Measurements from ENCODE around the gene ZWILCH. TPM values are rescaled to one million over a fixed set of nuclear protein-coding genes. Genes with fewer than 3 reads are reported as not detected.

Gene ZWILCH
- total RNA-seq, 2 donors from 2014 or later = 3.0 to 8.4 TPM

DNA sequence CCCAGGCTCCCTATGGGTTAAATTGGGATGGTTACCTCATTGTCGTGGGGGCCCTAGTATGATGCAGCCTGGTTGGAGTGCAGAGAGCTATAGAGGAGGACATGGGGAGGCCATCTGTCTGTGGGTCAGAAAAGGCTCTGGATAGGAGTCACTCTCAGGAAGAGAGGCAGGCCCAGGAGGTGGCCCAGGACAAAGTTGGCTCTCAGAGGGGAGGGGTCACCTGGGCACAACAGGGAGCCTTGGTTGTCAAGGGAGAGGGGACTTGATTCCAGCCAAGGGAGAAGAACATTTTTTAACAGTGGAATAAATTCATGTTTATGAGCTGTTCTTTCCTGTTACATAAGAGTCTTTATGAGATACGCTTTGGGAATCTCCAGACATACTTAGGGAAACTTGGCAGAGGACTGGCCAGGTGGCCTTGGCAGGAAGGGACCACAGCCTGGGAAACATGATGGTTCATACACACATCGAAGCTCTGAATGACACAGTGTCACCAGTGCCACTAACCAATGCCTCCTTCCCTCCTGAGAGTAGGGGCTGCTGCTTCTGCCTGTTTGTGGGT is 88.2 kb downstream of the ZWILCH start:
- Histone ChIP-seq H3K27ac (no peak overlapping the region), H3K4me3 (no peak overlapping the region), H3K27me3 (replicated peaks; ENCODE audit: insufficient read depth) (no peaks in the 10 kb centered on the region), H3K4me1 (ENCODE audit: control insufficient read depth in 1 of 2, low read depth in 2 of 2) (no peaks in the 10 kb centered on the region), H3K9me3 (no peaks in the 10 kb centered on the region), H3K36me3 (no peaks in the 10 kb centered on the region)
- no peak for DNase-seq (ENCODE audit: low spot score)
- TF ChIP-seq CTCF (IDR thresholded peaks at IDR 0.05) = no peak
- ATAC-seq (ENCODE audit: insufficient number of reproducible peaks, low FRiP score, low read depth) = no peak

GRCh38 chr15:66594344-66594743 is 89.2 kb downstream of the ZWILCH start:
- no peaks in the 10 kb centered on the region for H3K36me3 ChIP-seq
- DNase-seq (ENCODE audit: low spot score) (no peak), ATAC-seq (ENCODE audit: insufficient number of reproducible peaks, low FRiP score, low read depth) (no peak)
- no peak overlapping the region for H3K27ac ChIP-seq
- H3K9me3 ChIP-seq = no peaks in the 10 kb centered on the region
- no peaks in the 10 kb centered on the region for H3K4me1 ChIP-seq (ENCODE audit: control insufficient read depth in 1 of 2, low read depth in 2 of 2)
- no peak for TF ChIP-seq CTCF (IDR thresholded peaks at IDR 0.05)
- H3K4me3 ChIP-seq = no peak overlapping the region
- no peaks in the 10 kb centered on the region for H3K27me3 ChIP-seq (replicated peaks; ENCODE audit: insufficient read depth)

GRCh38 chr15:66594836-66595235 is 89.7 kb downstream of the ZWILCH start:
- Histone ChIP-seq H3K4me3 (no peak overlapping the region), H3K27ac (no peak overlapping the region), H3K27me3 (replicated peaks; ENCODE audit: insufficient read depth) (no peaks in the 10 kb centered on the region), H3K4me1 (ENCODE audit: control insufficient read depth in 1 of 2, low read depth in 2 of 2) (no peaks in the 10 kb centered on the region), H3K36me3 (no peaks in the 10 kb centered on the region), H3K9me3 (no peaks in the 10 kb centered on the region)
- DNase-seq (ENCODE audit: low spot score) = no peak
- ATAC-seq (ENCODE audit: insufficient number of reproducible peaks, low FRiP score, low read depth) = no peak
- TF ChIP-seq CTCF (IDR thresholded peaks at IDR 0.05) = no peak

DNA sequence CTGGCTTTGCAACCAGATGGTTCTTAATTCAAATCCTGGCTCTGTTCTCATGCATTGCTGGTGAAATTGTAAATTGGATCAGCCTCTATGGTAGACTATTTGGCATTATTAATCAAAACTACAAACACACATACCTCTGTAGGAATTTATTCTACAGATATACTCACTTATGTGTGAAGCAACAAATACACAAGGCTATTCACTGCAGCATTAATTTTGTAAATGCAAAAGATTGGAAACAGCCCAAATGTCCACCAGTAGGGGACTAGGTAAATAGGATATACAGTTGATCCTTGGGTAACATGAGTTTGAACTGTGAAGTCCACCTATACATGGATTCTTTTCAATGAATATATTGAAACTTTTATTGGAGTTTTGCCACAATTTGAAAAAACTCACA is 90.2 kb downstream of the ZWILCH start:
- ATAC-seq (ENCODE audit: insufficient number of reproducible peaks, low FRiP score, low read depth) (no peak), DNase-seq (ENCODE audit: low spot score) (no peak)
- Histone ChIP-seq H3K27me3 (replicated peaks; ENCODE audit: insufficient read depth) (no peaks in the 10 kb centered on the region), H3K4me3 (no peak overlapping the region), H3K4me1 (ENCODE audit: control insufficient read depth in 1 of 2, low read depth in 2 of 2) (no peaks in the 10 kb centered on the region), H3K27ac (no peak overlapping the region), H3K36me3 (no peaks in the 10 kb centered on the region), H3K9me3 (no peaks in the 10 kb centered on the region)
- no peak for TF ChIP-seq CTCF (IDR thresholded peaks at IDR 0.05)

DNA sequence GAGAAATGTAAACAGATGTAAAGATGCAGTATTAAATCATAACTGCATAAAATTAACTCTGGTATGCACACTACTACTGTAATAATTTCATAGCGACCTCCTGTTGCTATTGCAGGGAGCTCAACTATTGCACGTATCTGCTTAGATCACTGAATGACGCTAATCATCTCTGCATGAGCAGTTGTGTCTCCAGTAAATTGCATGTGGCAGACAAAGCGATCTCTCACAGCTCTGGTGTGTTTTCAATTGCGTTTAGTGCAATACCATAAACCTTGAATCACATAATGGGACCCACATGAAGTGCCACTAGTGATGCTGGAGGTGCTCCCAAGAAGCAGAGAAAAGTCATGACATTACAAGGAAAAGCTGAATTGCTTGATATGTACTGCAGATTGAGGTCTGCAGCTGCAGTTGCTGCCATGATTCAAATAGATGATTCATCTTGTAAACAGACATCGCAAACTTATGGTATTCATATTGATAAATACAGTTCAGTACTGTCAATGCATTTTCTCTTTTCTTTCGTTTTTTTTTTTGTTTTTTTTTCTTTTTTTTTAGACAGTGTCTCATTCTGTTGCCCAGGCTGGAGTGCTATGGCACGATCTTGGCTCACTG is 90.9 kb downstream of the ZWILCH start:
- TF ChIP-seq CTCF (IDR thresholded peaks at IDR 0.05) = no peak
- H3K27me3 ChIP-seq (replicated peaks; ENCODE audit: insufficient read depth) = no peaks in the 10 kb centered on the region
- no peaks in the 10 kb centered on the region for H3K9me3 ChIP-seq
- DNase-seq (ENCODE audit: low spot score) = no peak
- no peaks in the 10 kb centered on the region for H3K36me3 ChIP-seq
- no peak overlapping the region for H3K4me3 ChIP-seq
- no peaks in the 10 kb centered on the region for H3K4me1 ChIP-seq (ENCODE audit: control insufficient read depth in 1 of 2, low read depth in 2 of 2)
- no peak for ATAC-seq (ENCODE audit: insufficient number of reproducible peaks, low FRiP score, low read depth)
- H3K27ac ChIP-seq = no peak overlapping the region
